Effector memory CD8-positive, alpha-beta T cell (primary cell): ENCODE results near the gene WDR64.

Source experiments
- ATAC-seq: fragments of 150-1000 bp; cut with Tn5 transposase; replicated peaks from 2 replicates; pipeline ENCODE4 v1.10.0; 2021; ENCODE audit warnings: mild to moderate bottlenecking, moderate library complexity
- DNase-seq, 3 experiments: peaks; one replicate each; pipeline ENCODE4 v3.0.0; 2021
- H3K27ac Mint-ChIP-seq, 2 donors: one replicate each; pipeline ENCODE4 v1.8.0; 2022; ENCODE audit warnings: mild to moderate bottlenecking in 2 of 2, mixed read lengths in 2 of 2, moderate library complexity in 2 of 2
- H3K27me3 Mint-ChIP-seq, 2 donors: one replicate each; pipeline ENCODE4 v1.8.0; 2022; ENCODE audit warnings: mixed read lengths in 2 of 2
- H3K36me3 Mint-ChIP-seq: one replicate; pipeline ENCODE4 v1.8.0; 2022; ENCODE audit warnings: mild to moderate bottlenecking, moderate library complexity, mixed read lengths; ENCODE audit not compliant: insufficient read depth
- H3K4me1 Mint-ChIP-seq, 2 donors: one replicate each; pipeline ENCODE4 v1.8.0; 2022; ENCODE audit warnings: low read depth in 2 of 2, mixed read lengths in 2 of 2
- H3K4me3 Mint-ChIP-seq, 2 donors: one replicate each; pipeline ENCODE4 v1.8.0; 2022; ENCODE audit warnings: mild to moderate bottlenecking in 2 of 2, mixed read lengths in 2 of 2, moderate library complexity in 2 of 2
- H3K9me3 Mint-ChIP-seq, 2 donors: one replicate each; pipeline ENCODE4 v1.8.0; 2022; ENCODE audit warnings: mixed read lengths in 2 of 2

The WDR64 gene

DNA sequence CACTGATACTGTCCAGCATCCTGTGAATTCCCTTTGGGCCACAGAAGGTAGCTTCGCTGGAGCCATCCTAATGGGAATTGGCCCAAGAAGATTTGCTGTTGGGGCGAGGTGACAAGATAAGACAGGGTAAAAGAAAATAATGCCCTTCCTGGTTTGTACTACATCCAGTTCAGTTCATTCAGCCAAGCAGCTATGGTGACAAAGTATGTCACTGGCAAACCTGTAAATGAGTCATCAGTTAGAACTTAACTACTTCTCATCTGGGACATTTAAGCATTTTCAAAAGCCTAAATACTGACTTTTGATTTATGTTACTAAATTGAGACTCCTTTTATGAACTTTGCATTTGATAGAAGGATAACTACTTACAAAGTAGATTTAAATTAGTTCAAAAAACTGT lies 54.2 kb downstream of the WDR64 start:
- no peaks in the 10 kb centered on the region for H3K9me3 Mint-ChIP-seq
- H3K4me1 Mint-ChIP-seq, result peaks cover 9 to 15% of the 10 kb centered on the region in 2 donors
- H3K27ac Mint-ChIP-seq, result peak overlapping the region in 1 of 2 donors; percentile 57
- H3K36me3 Mint-ChIP-seq, result no peaks in the 10 kb centered on the region
- peak; percentile 68 for ATAC-seq
- H3K4me3 Mint-ChIP-seq, result peak overlapping the region in 1 of 2 donors; percentile 31
- no peak for DNase-seq
- peaks cover 10% of the 10 kb centered on the region in 2 donors for H3K27me3 Mint-ChIP-seq

DNA sequence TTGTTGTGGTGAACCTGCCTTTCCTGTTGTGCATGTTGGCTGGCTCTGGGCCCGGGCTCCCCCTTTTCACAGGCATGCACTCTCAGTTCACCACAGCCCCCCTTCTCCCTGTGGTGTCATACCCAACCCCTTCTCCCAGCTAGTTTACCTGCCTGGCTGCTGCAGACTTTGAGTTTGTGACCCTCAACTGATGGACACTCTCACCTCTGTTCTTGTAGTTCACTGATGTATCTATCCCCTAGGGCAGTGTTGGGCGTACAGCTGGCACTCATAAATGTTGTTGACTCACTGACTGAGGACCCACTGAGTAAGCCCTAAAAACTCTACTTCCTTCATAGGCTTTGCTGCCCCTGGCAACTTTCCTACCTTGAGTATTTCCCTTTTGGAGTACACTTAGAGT lies 54.9 kb downstream of the WDR64 start:
- peaks cover 9 to 15% of the 10 kb centered on the region in 2 donors for H3K4me1 Mint-ChIP-seq
- no peaks in the 10 kb centered on the region for H3K36me3 Mint-ChIP-seq
- ATAC-seq (peak; percentile 96), DNase-seq (peak; percentile 41 to 51 (median 44))
- no peaks in the 10 kb centered on the region for H3K9me3 Mint-ChIP-seq
- peaks cover 10% of the 10 kb centered on the region in 2 donors for H3K27me3 Mint-ChIP-seq
- H3K4me3 Mint-ChIP-seq, result peak overlapping the region; percentile 29 to 43
- H3K27ac Mint-ChIP-seq, result peak overlapping the region; percentile 28 to 33

DNA sequence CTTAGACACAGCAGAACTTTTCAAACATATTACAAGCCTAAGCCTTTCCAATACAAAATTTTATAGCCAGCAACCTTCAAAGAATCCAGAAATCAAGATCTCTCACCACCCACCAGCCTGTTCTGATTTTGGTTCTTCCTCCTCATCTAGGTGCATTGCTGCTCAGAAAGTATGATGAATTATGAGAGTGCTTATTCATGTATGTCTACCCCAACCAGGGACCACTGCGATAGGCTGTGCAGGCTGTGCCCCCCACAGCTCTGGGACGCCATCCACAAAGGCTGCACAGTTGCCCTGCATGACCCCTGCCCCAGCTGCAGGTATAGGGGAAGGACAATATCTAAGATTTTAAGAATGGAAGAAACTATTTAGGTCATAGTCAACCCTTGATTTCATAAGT lies 55.4 kb downstream of the WDR64 start:
- peaks cover 9 to 15% of the 10 kb centered on the region in 2 donors for H3K4me1 Mint-ChIP-seq
- DNase-seq (no peak), ATAC-seq (no peak)
- H3K27ac Mint-ChIP-seq, result peak overlapping the region; percentile 28 to 33
- H3K4me3 Mint-ChIP-seq, result peak overlapping the region; percentile 29 to 43
- no peaks in the 10 kb centered on the region for H3K9me3 Mint-ChIP-seq
- no peaks in the 10 kb centered on the region for H3K36me3 Mint-ChIP-seq
- H3K27me3 Mint-ChIP-seq, result peaks cover 10% of the 10 kb centered on the region in 2 donors

GRCh38 chr1:241711326-241711725 lies 59.2 kb downstream of the WDR64 start:
- Mint-ChIP-seq H3K36me3 (no peaks in the 10 kb centered on the region), H3K4me1 (peaks cover 9 to 11% of the 10 kb centered on the region in 2 donors), H3K9me3 (no peaks in the 10 kb centered on the region), H3K4me3 (no peak overlapping the region), H3K27me3 (peaks cover 10% of the 10 kb centered on the region in 2 donors), H3K27ac (no peak overlapping the region)
- ATAC-seq, result no peak
- DNase-seq, result no peak

DNA sequence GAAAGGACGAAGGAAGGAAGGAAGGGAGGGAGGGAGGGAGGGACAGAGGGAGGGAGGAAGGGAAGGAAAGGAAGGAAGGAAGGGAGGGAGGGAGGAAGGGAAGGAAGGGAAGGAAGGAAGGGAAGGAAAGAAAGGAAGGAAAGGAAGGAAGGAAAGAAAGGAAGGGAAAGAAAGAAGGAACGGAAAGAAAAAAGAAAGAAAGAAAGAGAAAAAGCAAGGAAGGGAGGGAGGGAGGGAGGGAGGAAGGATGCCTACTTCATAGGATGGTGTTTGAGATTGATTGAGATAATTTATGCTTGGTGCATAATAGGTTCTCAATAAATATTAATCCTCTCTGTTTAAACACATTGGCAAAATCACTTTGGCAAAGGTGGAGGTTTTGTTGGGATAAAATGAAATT lies 61.2 kb downstream of the WDR64 start:
- H3K27ac Mint-ChIP-seq, result no peak overlapping the region
- peaks cover 10 to 17% of the 10 kb centered on the region in 2 donors for H3K27me3 Mint-ChIP-seq
- no peaks in the 10 kb centered on the region for H3K9me3 Mint-ChIP-seq
- no peak overlapping the region for H3K4me3 Mint-ChIP-seq
- H3K4me1 Mint-ChIP-seq, result peaks cover 0 to 4% of the 10 kb centered on the region in 2 donors
- DNase-seq (no peak), ATAC-seq (no peak)
- no peaks in the 10 kb centered on the region for H3K36me3 Mint-ChIP-seq

- H3K4me3 Mint-ChIP-seq, result no peak overlapping the region
- no peaks in the 10 kb centered on the region for H3K36me3 Mint-ChIP-seq
- no peak for DNase-seq
- H3K27ac Mint-ChIP-seq, result no peak overlapping the region
- peaks cover 10 to 19% of the 10 kb centered on the region in 2 donors for H3K27me3 Mint-ChIP-seq
- H3K4me1 Mint-ChIP-seq, result peaks cover 0 to 4% of the 10 kb centered on the region in 2 donors
- no peak for ATAC-seq
- no peaks in the 10 kb centered on the region for H3K9me3 Mint-ChIP-seq
Observed at GRCh38 chr1:241714321-241715218, 62.5 kb downstream of the WDR64 start.

DNA sequence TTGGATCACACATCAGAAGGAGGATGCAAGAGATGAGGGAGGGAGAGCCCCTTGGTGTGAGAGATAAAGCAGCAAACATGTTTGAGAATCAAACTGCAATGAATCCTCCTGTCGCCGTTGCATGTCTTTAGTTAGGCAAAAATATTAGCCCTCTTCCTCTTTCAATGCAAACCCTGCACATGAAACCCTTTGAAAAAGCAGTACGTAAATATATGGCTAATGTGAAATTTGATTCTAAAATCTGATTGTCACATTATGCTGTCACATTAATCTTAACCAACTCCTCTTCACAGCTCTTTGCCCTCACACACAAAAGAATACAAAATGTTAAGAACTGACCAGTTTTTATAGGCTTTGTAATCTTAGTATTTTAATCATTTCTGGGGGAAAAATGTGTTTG lies 63.4 kb downstream of the WDR64 start:
- no peak for DNase-seq
- ATAC-seq, result no peak
- Mint-ChIP-seq H3K27me3 (peaks cover 7 to 21% of the 10 kb centered on the region in 2 donors), H3K9me3 (no peaks in the 10 kb centered on the region), H3K4me1 (peaks cover 0 to 4% of the 10 kb centered on the region in 2 donors), H3K36me3 (no peaks in the 10 kb centered on the region), H3K4me3 (no peak overlapping the region), H3K27ac (no peak overlapping the region)

GRCh38 chr1:241715956-241716355 lies 63.9 kb downstream of the WDR64 start:
- no peak for DNase-seq
- no peak for ATAC-seq
- peaks cover 0 to 4% of the 10 kb centered on the region in 2 donors for H3K4me1 Mint-ChIP-seq
- no peak overlapping the region for H3K27ac Mint-ChIP-seq
- H3K27me3 Mint-ChIP-seq, result peaks cover 5 to 20% of the 10 kb centered on the region in 2 donors
- no peaks in the 10 kb centered on the region for H3K36me3 Mint-ChIP-seq
- no peaks in the 10 kb centered on the region for H3K9me3 Mint-ChIP-seq
- no peak overlapping the region for H3K4me3 Mint-ChIP-seq

GRCh38 chr1:241716915-241717656 lies 65.0 kb downstream of the WDR64 start:
- DNase-seq (no peak), ATAC-seq (peak; percentile 64)
- peaks cover 0 to 4% of the 10 kb centered on the region in 2 donors for H3K4me1 Mint-ChIP-seq
- H3K36me3 Mint-ChIP-seq, result no peaks in the 10 kb centered on the region
- H3K4me3 Mint-ChIP-seq, result no peak overlapping the region
- H3K9me3 Mint-ChIP-seq, result no peaks in the 10 kb centered on the region
- H3K27ac Mint-ChIP-seq, result no peak overlapping the region
- peaks cover 5 to 17% of the 10 kb centered on the region in 2 donors for H3K27me3 Mint-ChIP-seq

GRCh38 chr1:241717975-241718374 lies 65.9 kb downstream of the WDR64 start:
- Mint-ChIP-seq H3K36me3 (no peaks in the 10 kb centered on the region), H3K27ac (no peak overlapping the region), H3K9me3 (no peaks in the 10 kb centered on the region), H3K4me1 (peaks cover 0 to 4% of the 10 kb centered on the region in 2 donors), H3K27me3 (peaks cover 5 to 17% of the 10 kb centered on the region in 2 donors), H3K4me3 (no peak overlapping the region)
- ATAC-seq (no peak), DNase-seq (no peak)

DNA sequence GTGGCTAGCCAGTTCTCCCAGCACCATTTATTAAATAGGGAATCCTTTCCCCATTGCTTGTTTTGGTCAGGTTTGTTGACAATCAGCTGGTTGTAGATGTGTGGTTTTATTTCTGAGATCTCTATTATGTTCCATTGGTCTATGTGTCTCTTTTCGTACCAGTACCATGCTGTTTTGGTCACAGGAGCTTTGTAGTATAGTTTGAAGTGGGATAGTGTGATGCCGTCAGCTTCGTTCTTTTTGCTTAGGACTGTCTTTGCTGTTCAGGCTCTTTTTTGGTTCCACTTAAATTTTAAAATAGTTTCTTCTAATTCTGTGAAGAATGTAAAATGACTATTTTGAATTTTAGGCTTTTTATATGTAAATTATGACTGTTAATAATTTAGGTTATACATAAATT lies 68.9 kb downstream of the WDR64 start:
- H3K27ac Mint-ChIP-seq, result no peak overlapping the region
- H3K9me3 Mint-ChIP-seq, result no peaks in the 10 kb centered on the region
- no peaks in the 10 kb centered on the region for H3K36me3 Mint-ChIP-seq
- no peak for ATAC-seq
- H3K4me3 Mint-ChIP-seq, result no peak overlapping the region
- no peak for DNase-seq
- H3K4me1 Mint-ChIP-seq, result peaks cover 0 to 4% of the 10 kb centered on the region in 2 donors
- H3K27me3 Mint-ChIP-seq, result peaks cover 11 to 25% of the 10 kb centered on the region in 2 donors

GRCh38 chr1:241722947-241723346 lies 70.9 kb downstream of the WDR64 start:
- ATAC-seq, result no peak
- H3K4me1 Mint-ChIP-seq, result no peaks in the 10 kb centered on the region
- H3K27me3 Mint-ChIP-seq, result peaks cover 16 to 29% of the 10 kb centered on the region in 2 donors

GRCh38 chr1:241724741-241725356 lies 72.8 kb downstream of the WDR64 start:
- H3K9me3 Mint-ChIP-seq, result no peaks in the 10 kb centered on the region
- ATAC-seq (no peak), DNase-seq (no peak)
- H3K27ac Mint-ChIP-seq, result no peak overlapping the region
- no peaks in the 10 kb centered on the region for H3K4me1 Mint-ChIP-seq
- no peak overlapping the region for H3K4me3 Mint-ChIP-seq
- H3K36me3 Mint-ChIP-seq, result no peaks in the 10 kb centered on the region
- peaks cover 22 to 38% of the 10 kb centered on the region in 2 donors for H3K27me3 Mint-ChIP-seq

More at GRCh38 chr1:241722947-241723346, 70.9 kb downstream of the WDR64 start:
- no peak overlapping the region for H3K27ac Mint-ChIP-seq
- DNase-seq, result no peak
- H3K36me3 Mint-ChIP-seq, result no peaks in the 10 kb centered on the region
- H3K4me3 Mint-ChIP-seq, result no peak overlapping the region
- H3K9me3 Mint-ChIP-seq, result no peaks in the 10 kb centered on the region
